Neuronal stem cell (in vitro differentiated cells): ENCODE measurements around the gene CLK3.
"Not testable (repeated sequence)": the region's sequence is repeated elsewhere in the genome, so short reads cannot be mapped to it uniquely, and the experiment has no call there.

Experiments
- DNase-seq: peaks from one replicate; pipeline ENCODE4 v3.0.0-alpha.2; 2013; ENCODE audit warnings: low spot score
- H2AFZ ChIP-seq: one replicate; pipeline ENCODE4 v1.6.1; 2013; ENCODE audit warnings: mild to moderate bottlenecking, low read length, inconsistent platforms
- H2AK5ac ChIP-seq: 2 replicates; pipeline ENCODE4 v1.6.1; 2013; ENCODE audit warnings: low read depth, mild to moderate bottlenecking, inconsistent platforms, low read length, moderate library complexity, mixed read lengths
- H2BK120ac ChIP-seq: 2 replicates; pipeline ENCODE4 v1.6.1; 2013; ENCODE audit warnings: low read depth, mild to moderate bottlenecking, inconsistent platforms, low read length, moderate library complexity, mixed read lengths
- H2BK12ac ChIP-seq: one replicate; pipeline ENCODE4 v1.6.1; 2013; ENCODE audit warnings: low read length, inconsistent platforms
- H2BK15ac ChIP-seq: 2 replicates; pipeline ENCODE4 v1.6.1; 2013; ENCODE audit warnings: mild to moderate bottlenecking, low read length, inconsistent platforms, mixed read lengths
- H2BK5ac ChIP-seq: one replicate; pipeline ENCODE4 v1.6.1; 2013; ENCODE audit warnings: inconsistent platforms, mild to moderate bottlenecking, low read length, moderate library complexity
- H3K14ac ChIP-seq: one replicate; pipeline ENCODE4 v1.6.1; 2013; ENCODE audit warnings: low read length, inconsistent platforms
- H3K18ac ChIP-seq: 2 replicates; pipeline ENCODE4 v1.6.1; 2013; ENCODE audit warnings: low read length, inconsistent platforms
- H3K23ac ChIP-seq: 2 replicates; pipeline ENCODE4 v1.6.1; 2013; ENCODE audit warnings: low read depth, mild to moderate bottlenecking, mixed read lengths, low read length, inconsistent platforms; ENCODE audit not compliant: poor library complexity
- H3K27ac ChIP-seq: replicated peaks from 3 replicates; pipeline ENCODE4 v1.5.1; 2013; ENCODE audit warnings: low read length, inconsistent platforms
- H3K27me3 ChIP-seq, 3 experiments: 2 replicates each; pipeline ENCODE4 v1.6.1; 2013; ENCODE audit warnings: low read length in 3 of 3, mild to moderate bottlenecking in 2 of 3, inconsistent platforms in 1 of 3, low read depth in 1 of 3, mixed read lengths in 1 of 3, moderate library complexity in 1 of 3; ENCODE audit not compliant: control insufficient read depth in 3 of 3, insufficient read depth in 3 of 3
- H3K36me3 ChIP-seq, 2 donors: replicated peaks in 1 of 2; 2 replicates each; pipeline ENCODE4 v1.6.1; 2013; ENCODE audit warnings: low read length in 2 of 2; ENCODE audit not compliant: control insufficient read depth in 2 of 2, insufficient read depth in 2 of 2
- H3K4ac ChIP-seq: 2 replicates; pipeline ENCODE4 v1.6.1; 2013; ENCODE audit warnings: inconsistent platforms, mild to moderate bottlenecking, low read length, moderate library complexity
- H3K4me1 ChIP-seq, 2 donors: 1 replicate in 1 of 2; 2 replicates in 1 of 2; pipeline ENCODE4 v1.6.1; 2013; ENCODE audit warnings: low read length in 2 of 2, low read depth in 1 of 2; ENCODE audit not compliant: control insufficient read depth in 2 of 2, insufficient read depth in 1 of 2
- H3K4me2 ChIP-seq: one replicate; pipeline ENCODE4 v1.6.1; 2013; ENCODE audit warnings: mild to moderate bottlenecking, low read length, inconsistent platforms; ENCODE audit not compliant: insufficient read depth, poor library complexity, severe bottlenecking
- H3K4me3 ChIP-seq, 2 donors: 2 replicates each; pipeline ENCODE4 v1.5.1; 2013; ENCODE audit warnings: low read length in 2 of 2, mild to moderate bottlenecking in 2 of 2, inconsistent platforms in 1 of 2, moderate library complexity in 1 of 2
- H3K79me1 ChIP-seq: one replicate; pipeline ENCODE4 v1.6.1; 2013; ENCODE audit warnings: low read depth, mild to moderate bottlenecking, inconsistent platforms, low read length, moderate library complexity
- H3K9ac ChIP-seq: one replicate; pipeline ENCODE4 v1.6.1; 2013; ENCODE audit warnings: mild to moderate bottlenecking, low read depth, low read length, inconsistent platforms; ENCODE audit not compliant: poor library complexity
- H3K9me3 ChIP-seq, 2 donors: replicated peaks in 1 of 2; 2 replicates each; pipeline versions ENCODE3 to v1.6.1; 2013; ENCODE audit warnings: low read length in 2 of 2, mild to moderate bottlenecking in 2 of 2, inconsistent platforms in 1 of 2, low read depth in 1 of 2, mixed read lengths in 1 of 2, moderate library complexity in 1 of 2; ENCODE audit not compliant: control insufficient read depth in 2 of 2, insufficient read depth in 1 of 2
- H4K8ac ChIP-seq: one replicate; pipeline ENCODE4 v1.6.1; 2013; ENCODE audit warnings: low read depth, mild to moderate bottlenecking, inconsistent platforms, low read length, moderate library complexity
- H4K91ac ChIP-seq: one replicate; pipeline ENCODE4 v1.6.1; 2013; ENCODE audit warnings: low read length, low read depth, mild to moderate bottlenecking, inconsistent platforms; ENCODE audit not compliant: poor library complexity
- WGBS, 2 donors: extraction: QIAGEN DNeasy Blood & Tissue Kit; methylation state at CpG; one replicate each; pipeline ENCODE4 v1.1.7; 2013; ENCODE audit warnings: missing lambda C conversion rate in 2 of 2, mixed read lengths in 1 of 2; ENCODE audit not compliant: insufficient read length in 2 of 2, insufficient replicate concordance in 1 of 2; ENCODE audit errors: extremely low coverage in 2 of 2; 5-methylcytosine and 5-hydroxymethylcytosine counted together

The CLK3 gene

GRCh38 chr15:74595271-74595670 lies 20.4 kb upstream of the CLK3 start:
- Histone ChIP-seq H4K8ac (no peak overlapping the region), H2AFZ (no peak overlapping the region), H3K27me3 (no peaks in the 10 kb centered on the region), H3K18ac (no peak overlapping the region), H3K4me2 (no peak overlapping the region), H2AK5ac (no peak overlapping the region), H3K4ac (no peak overlapping the region), H3K27ac (no peak overlapping the region), H2BK12ac (no peak overlapping the region), H3K4me3 (no peak overlapping the region), H3K14ac (no peak overlapping the region), H3K36me3 (peaks cover 43 to 77% of the 10 kb centered on the region in 2 donors), H3K4me1 (peaks cover 0 to 5% of the 10 kb centered on the region in 2 donors), H3K23ac (no peak overlapping the region), H2BK5ac (no peak overlapping the region), H3K9me3 (no peaks in the 10 kb centered on the region), H3K79me1 (peaks cover 3% of the 10 kb centered on the region), H4K91ac (no peak overlapping the region), H2BK15ac (no peak overlapping the region), H2BK120ac (no peak overlapping the region), H3K9ac (no peak overlapping the region)
- WGBS, 2 donors, result no CpG with 5 or more reads among the region's 5 CpGs
- DNase-seq, result no peak

DNA sequence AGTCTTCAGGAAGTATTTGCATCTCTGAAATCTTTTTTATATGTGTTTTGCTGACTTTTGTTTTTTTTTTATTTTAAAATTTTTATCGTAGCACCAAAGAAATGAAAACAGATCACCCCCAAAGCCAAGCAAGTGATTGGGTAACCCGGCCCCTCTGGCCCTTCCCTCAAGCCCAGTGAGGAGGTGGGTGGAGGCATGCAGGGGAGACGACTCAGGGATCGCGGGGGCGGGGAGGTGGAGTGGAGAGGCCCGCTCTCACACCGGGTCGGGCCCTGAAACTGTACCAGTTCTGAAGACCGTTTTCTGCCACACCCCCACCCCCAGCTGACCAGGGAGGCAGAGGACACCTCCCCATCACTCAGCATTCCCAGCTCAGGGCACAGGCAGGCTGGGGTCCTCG lies 18.9 kb upstream of the CLK3 start:
- H2BK5ac ChIP-seq, H3K4ac ChIP-seq, H2AFZ ChIP-seq, H3K27ac ChIP-seq, H2AK5ac ChIP-seq, H4K8ac ChIP-seq, H3K9me3 ChIP-seq, H3K4me3 ChIP-seq, H3K18ac ChIP-seq, H3K27me3 ChIP-seq, H2BK12ac ChIP-seq, H3K14ac ChIP-seq, H2BK120ac ChIP-seq, H3K9ac ChIP-seq, H3K4me2 ChIP-seq, H4K91ac ChIP-seq, H3K23ac ChIP-seq, H3K4me1 ChIP-seq, DNase-seq, H3K79me1 ChIP-seq, H2BK15ac ChIP-seq: not testable (repeated sequence)
- peaks cover 33 to 62% of the 10 kb centered on the region in 2 donors for H3K36me3 ChIP-seq
- no CpG with 5 or more reads among the region's 11 CpGs for WGBS, 2 donors

DNA sequence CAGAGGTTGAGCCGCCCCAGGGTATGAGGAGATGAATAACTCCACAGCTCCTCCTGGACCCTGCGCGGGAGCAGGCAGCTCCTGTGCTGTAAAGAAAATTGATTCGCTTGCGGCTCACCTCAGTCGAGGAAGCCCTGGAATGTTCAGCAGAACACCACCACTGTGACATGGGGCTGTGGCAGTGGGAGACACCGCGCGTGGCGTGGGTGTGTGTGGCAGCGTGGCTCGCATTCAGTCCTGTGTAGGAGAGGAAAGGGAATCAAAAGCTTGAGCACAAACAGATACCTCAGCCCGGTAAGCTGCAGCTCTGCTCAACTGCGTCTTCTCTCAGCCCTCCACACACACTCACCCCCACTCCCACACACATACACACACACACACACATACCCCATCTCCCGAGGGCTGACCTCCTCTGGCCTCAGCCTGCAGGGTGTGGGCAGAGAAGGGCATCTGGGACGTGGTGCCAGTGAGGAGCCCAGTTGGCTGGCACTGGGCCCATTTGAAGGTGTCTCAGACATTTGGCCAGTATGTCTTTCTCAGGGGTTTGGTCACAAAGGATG lies 18.4 kb upstream of the CLK3 start:
- not testable (repeated sequence) for H3K27me3 ChIP-seq, H3K9me3 ChIP-seq, H3K4ac ChIP-seq, H4K8ac ChIP-seq, DNase-seq, H3K4me1 ChIP-seq, H3K79me1 ChIP-seq, H2BK12ac ChIP-seq, H2AFZ ChIP-seq, H4K91ac ChIP-seq, H2BK15ac ChIP-seq, H2BK120ac ChIP-seq, H2AK5ac ChIP-seq, H3K4me2 ChIP-seq, H3K27ac ChIP-seq, H3K9ac ChIP-seq, H3K14ac ChIP-seq, H3K23ac ChIP-seq, H2BK5ac ChIP-seq, H3K4me3 ChIP-seq, H3K18ac ChIP-seq
- WGBS, 2 donors, result no CpG with 5 or more reads among the region's 16 CpGs
- peaks cover 28 to 57% of the 10 kb centered on the region in 2 donors for H3K36me3 ChIP-seq

DNA sequence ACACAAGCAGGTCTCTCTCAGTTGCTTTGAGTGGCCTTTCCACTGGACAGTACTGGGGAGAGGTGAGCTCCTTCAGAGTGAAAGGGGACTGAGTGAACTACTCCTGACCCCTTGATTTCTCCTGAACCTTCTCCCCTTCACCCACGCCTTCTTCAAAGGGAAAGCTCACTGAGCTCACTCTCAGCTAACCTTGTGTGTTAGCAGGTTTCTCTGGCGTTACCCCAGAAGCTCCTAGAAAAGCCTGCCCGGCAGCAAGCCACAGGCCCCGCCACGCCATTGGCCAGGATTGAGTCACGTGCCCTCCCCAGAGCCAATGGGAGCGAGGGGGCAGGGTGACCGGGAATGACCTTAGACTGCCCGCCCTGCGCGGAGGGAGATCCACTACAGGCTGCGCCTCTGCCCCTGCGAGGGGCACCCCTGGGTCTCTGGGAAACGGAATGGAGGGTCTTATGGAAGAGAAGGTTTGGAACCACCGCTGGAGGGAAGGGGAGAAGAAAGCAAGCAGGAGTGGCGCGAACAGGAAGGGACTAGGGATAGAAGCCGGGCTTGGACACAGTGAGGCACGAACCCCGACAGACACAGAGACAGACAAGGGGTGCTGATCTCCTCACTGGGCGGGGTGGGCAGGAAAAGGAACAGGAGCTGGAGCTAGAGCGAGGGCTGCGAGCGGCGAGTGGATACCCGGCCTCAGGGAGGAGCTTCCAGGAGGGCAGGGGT lies 17.4 kb upstream of the CLK3 start:
- H3K4me1 ChIP-seq, result peaks cover 0 to 5% of the 10 kb centered on the region in 2 donors
- H3K4me2 ChIP-seq, result peak overlapping the region; percentile 52
- H3K9ac ChIP-seq, result peak overlapping the region; percentile 14
- peak; percentile 69 for DNase-seq
- H3K27ac ChIP-seq, result peak overlapping the region; percentile 73
- H3K14ac ChIP-seq, result peak overlapping the region; percentile 17
- no peak overlapping the region for H2BK12ac ChIP-seq
- H2BK120ac ChIP-seq, result no peak overlapping the region
- peak overlapping the region; percentile 98 for H2AK5ac ChIP-seq
- peak overlapping the region in 1 of 2 donors; percentile 52 for H3K4me3 ChIP-seq
- H2AFZ ChIP-seq, result no peak overlapping the region
- no peak overlapping the region for H3K4ac ChIP-seq
- H4K8ac ChIP-seq, result peak overlapping the region; percentile 89
- H2BK5ac ChIP-seq, result peak overlapping the region; percentile 85
- H2BK15ac ChIP-seq, result peak overlapping the region; percentile 52
- H3K27me3 ChIP-seq, result no peaks in the 10 kb centered on the region
- H3K79me1 ChIP-seq, result peaks cover 3% of the 10 kb centered on the region
- H4K91ac ChIP-seq, result no peak overlapping the region
- WGBS, 2 donors, result no CpG with 5 or more reads among the region's 26 CpGs
- peaks cover 18 to 47% of the 10 kb centered on the region in 2 donors for H3K36me3 ChIP-seq
- H3K9me3 ChIP-seq, result no peaks in the 10 kb centered on the region
- peak overlapping the region; percentile 47 for H3K23ac ChIP-seq
- peak overlapping the region; percentile 93 for H3K18ac ChIP-seq
